NCI-H1694 (cell line): ENCODE measurements around the gene RNLS.

Experiments used
- DNase-seq: peaks from one replicate; lab custom pipeline; 2025; lab: John Stamatoyannopoulos, UW

RNLS gene

GRCh38 chr10:88259381-88259780 lies 323.7 kb downstream of the RNLS start:
- DNase-seq = no peak

GRCh38 chr10:88256886-88257285 lies 326.2 kb downstream of the RNLS start:
- no peak for DNase-seq

- no peak for DNase-seq
Measured at GRCh38 chr10:88256013-88256680, 327.0 kb downstream of the RNLS start.

- DNase-seq = no peak
Measured at GRCh38 chr10:88254091-88254490, 329.0 kb downstream of the RNLS start.

GRCh38 chr10:88253622-88254021 lies 329.5 kb downstream of the RNLS start:
- DNase-seq = no peak

GRCh38 chr10:88253128-88253527 lies 330.0 kb downstream of the RNLS start:
- no peak for DNase-seq

- no peak for DNase-seq
Measured at GRCh38 chr10:88249450-88249849, 333.7 kb downstream of the RNLS start.

GRCh38 chr10:88246675-88247074 lies 336.4 kb downstream of the RNLS start:
- no peak for DNase-seq

GRCh38 chr10:88245974-88246511 lies 337.1 kb downstream of the RNLS start:
- DNase-seq = no peak

GRCh38 chr10:88244781-88245625 lies 338.1 kb downstream of the RNLS start:
- DNase-seq = no peak

GRCh38 chr10:88243836-88244730 lies 339.0 kb downstream of the RNLS start:
- DNase-seq = no peak

GRCh38 chr10:88243202-88243744 lies 339.8 kb downstream of the RNLS start:
- no peak for DNase-seq

- DNase-seq = no peak
Measured at GRCh38 chr10:88241501-88241900, 341.6 kb downstream of the RNLS start.

- DNase-seq = no peak
Measured at GRCh38 chr10:88239212-88239611, 343.9 kb downstream of the RNLS start.

GRCh38 chr10:88238615-88238914 lies 344.6 kb downstream of the RNLS start:
- DNase-seq = no peak

GRCh38 chr10:88237896-88238614 lies 345.1 kb downstream of the RNLS start:
- no peak for DNase-seq

GRCh38 chr10:88236121-88236743 lies 346.9 kb downstream of the RNLS start:
- DNase-seq = no peak

GRCh38 chr10:88234297-88234696 lies 348.8 kb downstream of the RNLS start:
- no peak for DNase-seq

- DNase-seq = no peak
Measured at GRCh38 chr10:88233870-88234269, 349.2 kb downstream of the RNLS start.

- DNase-seq = no peak
Measured at GRCh38 chr10:88232983-88233543, 350.1 kb downstream of the RNLS start.
